Caco-2 (cell line): ENCODE data around the gene DIS3L2. TPM values are rescaled to one million over a fixed set of nuclear protein-coding genes. Genes with fewer than 3 reads are reported as not detected.

Source experiments
- BruUV-seq: library from RNA; stranded (reverse); fragments of 400-500 nt; replicated peaks from 2 replicates; lab custom pipeline; 2021; lab: Mats Ljungman, UMichigan
- CTCF ChIA-PET: fragments of 300-600 bp; sonication (Branson Sonifier 250); formaldehyde crosslinking; loops from one replicate; lab custom pipeline; 2022; ENCODE audit warnings: antibody characterized with exemption; lab: Charles Lee
- POLR2A ChIA-PET: fragments of 300-600 bp; sonication (Branson Sonifier 250); formaldehyde crosslinking; loops from one replicate; lab custom pipeline; 2022; ENCODE audit warnings: antibody characterized with exemption; lab: Charles Lee
- DNase-seq, 2 experiments: peaks; one replicate each; pipeline versions ENCODE4 v3.0.0 to v3.0.0-alpha.2; 2020 to 2022
- H3K27me3 ChIP-seq: replicated peaks from 2 replicates; pipeline ENCODE4 v1.6.0; 2011; ENCODE audit warnings: low read length; ENCODE audit not compliant: control insufficient read depth, insufficient read depth
- H3K36me3 ChIP-seq: 2 replicates; pipeline ENCODE4 v1.5.1; 2011; ENCODE audit warnings: low read length; ENCODE audit not compliant: control insufficient read depth, insufficient read depth
- H3K4me1 ChIP-seq: fragments of 250-450 bp; sonication (Bioruptor Pico); 2 replicates; pipeline ENCODE4 v1.5.1; 2020; ENCODE audit warnings: mild to moderate bottlenecking
- H3K4me3 ChIP-seq: 2 replicates; pipeline ENCODE4 v1.5.1; 2011; ENCODE audit warnings: low read depth, mild to moderate bottlenecking, control low read depth, low read length
- H3K9me3 ChIP-seq: fragments of 250-450 bp; sonication (Bioruptor Pico); 2 replicates; pipeline ENCODE4 v1.5.1; 2020; ENCODE audit warnings: mild to moderate bottlenecking, moderate library complexity
- H3K27ac Mint-ChIP-seq: one replicate; pipeline ENCODE4 v1.8.0; 2022; ENCODE audit warnings: mixed read lengths; ENCODE audit not compliant: unreplicated experiment
- H3K27me3 Mint-ChIP-seq: one replicate; pipeline ENCODE4 v1.8.0; 2022; ENCODE audit warnings: mixed read lengths; ENCODE audit not compliant: insufficient read depth, unreplicated experiment
- H3K36me3 Mint-ChIP-seq: one replicate; pipeline ENCODE4 v1.8.0; 2022; ENCODE audit warnings: mild to moderate bottlenecking, mixed read lengths; ENCODE audit not compliant: insufficient read depth, unreplicated experiment
- H3K4me1 Mint-ChIP-seq: one replicate; pipeline ENCODE4 v1.8.0; 2022; ENCODE audit warnings: low read depth, mixed read lengths; ENCODE audit not compliant: unreplicated experiment
- H3K4me3 Mint-ChIP-seq: one replicate; pipeline ENCODE4 v1.8.0; 2022; ENCODE audit warnings: mild to moderate bottlenecking, moderate library complexity, mixed read lengths; ENCODE audit not compliant: unreplicated experiment
- H3K9me3 Mint-ChIP-seq: one replicate; pipeline ENCODE4 v1.8.0; 2022; ENCODE audit warnings: mixed read lengths; ENCODE audit not compliant: unreplicated experiment
- intact Hi-C: fragments of 100-400 bp; cut with micrococcal nuclease; formaldehyde crosslinking; loops from one replicate; pipeline ENCODE4 v1.10.0; 2022; ENCODE audit not compliant: unreplicated experiment
- total RNA-seq: library from RNA; stranded (reverse); gene quantifications from 2 replicates; pipeline ENCODE4 v1.2.3, GENCODE V29; 2022
- TF ChIP-seq, protein P1 (sequence below), 2 experiments: fragments of 200-600 bp in 1 of 2; IDR thresholded peaks; 1 replicate in 1 of 2; 2 replicates in 1 of 2; pipeline versions ENCODE4 v1.5.1 to v1.8.0; 2011 to 2022; ENCODE audit warnings: antibody characterized with exemption in 1 of 2, control low read depth in 1 of 2, inconsistent platforms in 1 of 2, low read depth in 1 of 2, low read length in 1 of 2, mild to moderate bottlenecking in 1 of 2, moderate library complexity in 1 of 2; ENCODE audit not compliant: insufficient read depth in 1 of 2, severe bottlenecking in 1 of 2, unreplicated experiment in 1 of 2

DIS3L2 gene
- total RNA-seq, 1 experiment from 2014 or later: 15.5 TPM

GRCh38 chr2:231991664-231992063, 30.2 kb downstream of the DIS3L2 start:
- TF ChIP-seq, protein P1, sequence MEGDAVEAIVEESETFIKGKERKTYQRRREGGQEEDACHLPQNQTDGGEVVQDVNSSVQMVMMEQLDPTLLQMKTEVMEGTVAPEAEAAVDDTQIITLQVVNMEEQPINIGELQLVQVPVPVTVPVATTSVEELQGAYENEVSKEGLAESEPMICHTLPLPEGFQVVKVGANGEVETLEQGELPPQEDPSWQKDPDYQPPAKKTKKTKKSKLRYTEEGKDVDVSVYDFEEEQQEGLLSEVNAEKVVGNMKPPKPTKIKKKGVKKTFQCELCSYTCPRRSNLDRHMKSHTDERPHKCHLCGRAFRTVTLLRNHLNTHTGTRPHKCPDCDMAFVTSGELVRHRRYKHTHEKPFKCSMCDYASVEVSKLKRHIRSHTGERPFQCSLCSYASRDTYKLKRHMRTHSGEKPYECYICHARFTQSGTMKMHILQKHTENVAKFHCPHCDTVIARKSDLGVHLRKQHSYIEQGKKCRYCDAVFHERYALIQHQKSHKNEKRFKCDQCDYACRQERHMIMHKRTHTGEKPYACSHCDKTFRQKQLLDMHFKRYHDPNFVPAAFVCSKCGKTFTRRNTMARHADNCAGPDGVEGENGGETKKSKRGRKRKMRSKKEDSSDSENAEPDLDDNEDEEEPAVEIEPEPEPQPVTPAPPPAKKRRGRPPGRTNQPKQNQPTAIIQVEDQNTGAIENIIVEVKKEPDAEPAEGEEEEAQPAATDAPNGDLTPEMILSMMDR (IDR thresholded peaks at IDR 0.05; ENCODE audit: insufficient read depth in 1 of 2, low read depth in 1 of 2, low read length in 1 of 2, severe bottlenecking in 1 of 2, unreplicated experiment in 1 of 2): no peak
- no peaks in the 10 kb centered on the region for H3K4me1 ChIP-seq
- H3K36me3 ChIP-seq: no peaks in the 10 kb centered on the region
- DNase-seq: no peak
- H3K9me3 Mint-ChIP-seq: no peaks in the 10 kb centered on the region
- ChIA-PET POLR2A (no interaction called here), CTCF (no interaction called here)
- H3K4me3 ChIP-seq: no peak overlapping the region
- no peak overlapping the region for H3K4me3 Mint-ChIP-seq
- no peaks in the 10 kb centered on the region for H3K36me3 Mint-ChIP-seq
- H3K27ac Mint-ChIP-seq: no peak overlapping the region
- no TSS peak for BruUV-seq
- intact Hi-C loops: no loop called here
- H3K27me3 ChIP-seq: no peaks in the 10 kb centered on the region
- no peaks in the 10 kb centered on the region for H3K27me3 Mint-ChIP-seq
- H3K4me1 Mint-ChIP-seq: no peaks in the 10 kb centered on the region
- no peaks in the 10 kb centered on the region for H3K9me3 ChIP-seq

DNA sequence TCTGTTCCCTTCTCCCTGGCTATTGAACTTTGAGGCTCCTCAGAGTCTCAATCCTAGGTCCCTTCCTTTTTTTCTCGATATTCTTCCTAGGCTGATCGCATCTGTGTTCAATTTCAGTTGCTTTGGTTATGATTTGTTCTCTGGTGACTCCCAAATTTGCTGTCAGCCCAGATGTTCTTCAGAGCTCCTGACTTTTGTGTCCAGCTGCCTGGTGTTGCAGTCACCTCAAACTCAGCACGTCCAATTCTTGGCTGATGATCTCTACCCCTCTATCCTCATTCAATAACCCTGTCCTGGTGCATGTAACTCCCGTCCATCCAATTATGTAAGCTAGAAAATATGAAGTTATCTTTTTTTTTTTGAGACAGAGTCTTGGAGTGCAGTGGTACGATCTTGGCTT, 31.4 kb downstream of the DIS3L2 start:
- ChIA-PET CTCF (interaction anchor here (0.6 kb wide), 1 partner anchor 117 kb away, joined by 3 read pairs; no protein-coding TSS in a partner anchor), POLR2A (no interaction called here)
- H3K9me3 Mint-ChIP-seq: no peaks in the 10 kb centered on the region
- H3K4me3 ChIP-seq: no peak overlapping the region
- DNase-seq: no peak
- no peak overlapping the region for H3K4me3 Mint-ChIP-seq
- H3K36me3 Mint-ChIP-seq: no peaks in the 10 kb centered on the region
- H3K4me1 ChIP-seq: no peaks in the 10 kb centered on the region
- TF ChIP-seq, protein P1 (IDR thresholded peaks at IDR 0.05; ENCODE audit: insufficient read depth in 1 of 2, low read depth in 1 of 2, low read length in 1 of 2, severe bottlenecking in 1 of 2, unreplicated experiment in 1 of 2): no peak
- intact Hi-C loops: no loop called here
- BruUV-seq: no TSS peak
- no peaks in the 10 kb centered on the region for H3K36me3 ChIP-seq
- H3K4me1 Mint-ChIP-seq: no peaks in the 10 kb centered on the region
- H3K27ac Mint-ChIP-seq: no peak overlapping the region
- no peaks in the 10 kb centered on the region for H3K9me3 ChIP-seq
- no peaks in the 10 kb centered on the region for H3K27me3 Mint-ChIP-seq
- no peaks in the 10 kb centered on the region for H3K27me3 ChIP-seq

DNA sequence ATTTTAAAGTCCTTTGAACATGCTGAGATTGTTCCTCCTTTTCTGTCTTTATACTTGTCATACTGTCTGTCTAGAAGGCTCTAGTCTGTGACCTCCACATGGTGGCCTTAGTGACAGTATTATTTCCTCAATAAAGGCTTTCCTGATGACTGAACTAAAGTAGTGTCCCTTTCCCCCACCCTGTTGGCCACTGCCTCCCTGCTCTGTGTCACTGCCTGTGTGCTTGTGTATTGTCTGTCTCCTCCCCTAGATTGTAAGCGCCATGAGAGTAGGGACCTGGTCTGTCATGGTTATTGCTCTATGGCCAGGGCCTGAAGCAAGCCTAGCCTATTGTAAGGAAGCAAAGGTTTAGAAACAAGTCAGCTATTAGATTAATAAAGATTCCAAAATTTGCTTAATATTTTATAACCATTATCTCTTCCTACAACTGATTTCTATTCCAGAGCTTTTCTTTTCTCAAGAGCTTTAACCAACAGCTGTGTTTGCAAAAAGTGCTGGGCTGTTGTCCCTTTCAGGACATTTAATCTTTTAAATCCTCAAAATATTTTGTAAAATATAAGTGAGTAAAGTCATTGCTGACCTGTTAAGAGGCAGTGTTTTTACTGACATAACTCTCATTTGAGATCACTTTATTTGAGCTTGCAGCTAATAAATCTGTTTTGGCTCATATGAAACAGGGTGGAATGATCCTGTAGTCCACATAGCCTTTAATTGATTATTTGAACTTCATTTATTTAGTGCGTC, 35.5 kb downstream of the DIS3L2 start:
- H3K4me1 Mint-ChIP-seq: no peaks in the 10 kb centered on the region
- CTCF ChIA-PET: no interaction called here
- H3K9me3 Mint-ChIP-seq: no peaks in the 10 kb centered on the region
- H3K4me3 Mint-ChIP-seq: no peak overlapping the region
- no peak for DNase-seq
- no peaks in the 10 kb centered on the region for H3K36me3 Mint-ChIP-seq
- POLR2A ChIA-PET: no interaction called here
- no peak overlapping the region for H3K27ac Mint-ChIP-seq
- Histone ChIP-seq H3K4me3 (no peak overlapping the region), H3K4me1 (no peaks in the 10 kb centered on the region), H3K36me3 (no peaks in the 10 kb centered on the region), H3K9me3 (no peaks in the 10 kb centered on the region), H3K27me3 (no peaks in the 10 kb centered on the region)
- no TSS peak for BruUV-seq
- H3K27me3 Mint-ChIP-seq: no peaks in the 10 kb centered on the region
- intact Hi-C loops: no loop called here
- TF ChIP-seq, protein P1 (IDR thresholded peaks at IDR 0.05; ENCODE audit: insufficient read depth in 1 of 2, low read depth in 1 of 2, low read length in 1 of 2, severe bottlenecking in 1 of 2, unreplicated experiment in 1 of 2): no peak
